ENCODE results near the gene GNRHR. TPM values are rescaled to one million over a fixed set of nuclear protein-coding genes. Genes with fewer than 3 reads are reported as not detected.
A peak's percentile ranks its signal among the peaks of the same experiment; 100 is the strongest.

Gene GNRHR
- total and polyA plus RNA-seq, 7 donors, result not detected

DNA sequence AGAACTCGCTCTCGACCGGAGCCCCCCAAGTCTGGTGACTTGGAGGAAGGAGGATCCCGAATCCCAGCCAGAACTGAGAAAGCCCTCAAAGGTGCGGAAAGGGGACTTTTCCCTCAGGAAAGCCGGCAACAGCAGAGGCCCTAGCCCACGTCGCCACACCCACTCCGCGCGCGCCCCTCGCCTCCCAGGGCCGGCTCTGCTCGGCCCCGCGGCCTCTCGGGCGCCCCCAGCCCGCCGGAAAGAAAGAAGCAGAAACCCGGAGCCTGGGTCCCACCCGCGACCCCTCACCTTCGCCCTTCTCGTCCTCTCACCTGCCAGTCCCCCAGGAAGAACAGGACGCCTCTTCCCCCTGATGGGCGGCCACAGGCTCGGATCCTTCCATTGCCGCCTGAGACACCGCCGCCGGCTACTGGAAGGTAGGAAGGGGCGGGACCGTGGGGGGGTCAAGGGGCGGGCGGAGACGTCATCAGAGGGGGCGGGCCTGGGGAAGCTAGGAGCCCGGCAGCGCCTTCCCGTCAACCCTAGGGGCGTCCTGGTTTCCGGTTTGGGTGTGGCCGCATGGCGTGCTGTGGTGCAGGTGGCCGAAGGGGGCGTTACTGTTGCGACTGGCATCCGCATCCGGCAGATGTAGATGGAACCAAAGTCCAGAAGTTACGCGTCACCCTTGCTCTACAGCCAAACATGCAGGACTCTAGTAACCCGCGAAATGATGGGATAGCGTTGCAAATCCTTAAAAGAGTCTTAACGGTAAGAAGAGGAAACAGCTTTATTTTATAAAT, 53.3 kb downstream of the GNRHR start, which contains the start of gene UBA6:
Gene UBA6, minus strand, starts transcription at position 418 of the 779 bp plus-strand sequence. Its CDS starts 36 bp downstream, at position 382.
- peak within 1 kb of the TSS; percentile 82 to 91 (median 86) for H3K27ac ChIP-seq
- peak; percentile 98 for DNase-seq
- TF ChIP-seq POLR2A (IDR thresholded peaks at IDR 0.05) (peak in 1 of 2 donors; percentile 27), POLR2AphosphoS5 (IDR thresholded peaks at IDR 0.05) (peak; percentile 48 to 79 (median 61)), EP300 (IDR thresholded peaks at IDR 0.05) (peak in 1 of 4 donors; percentile 10)
- TF ChIP-seq, protein P1, sequence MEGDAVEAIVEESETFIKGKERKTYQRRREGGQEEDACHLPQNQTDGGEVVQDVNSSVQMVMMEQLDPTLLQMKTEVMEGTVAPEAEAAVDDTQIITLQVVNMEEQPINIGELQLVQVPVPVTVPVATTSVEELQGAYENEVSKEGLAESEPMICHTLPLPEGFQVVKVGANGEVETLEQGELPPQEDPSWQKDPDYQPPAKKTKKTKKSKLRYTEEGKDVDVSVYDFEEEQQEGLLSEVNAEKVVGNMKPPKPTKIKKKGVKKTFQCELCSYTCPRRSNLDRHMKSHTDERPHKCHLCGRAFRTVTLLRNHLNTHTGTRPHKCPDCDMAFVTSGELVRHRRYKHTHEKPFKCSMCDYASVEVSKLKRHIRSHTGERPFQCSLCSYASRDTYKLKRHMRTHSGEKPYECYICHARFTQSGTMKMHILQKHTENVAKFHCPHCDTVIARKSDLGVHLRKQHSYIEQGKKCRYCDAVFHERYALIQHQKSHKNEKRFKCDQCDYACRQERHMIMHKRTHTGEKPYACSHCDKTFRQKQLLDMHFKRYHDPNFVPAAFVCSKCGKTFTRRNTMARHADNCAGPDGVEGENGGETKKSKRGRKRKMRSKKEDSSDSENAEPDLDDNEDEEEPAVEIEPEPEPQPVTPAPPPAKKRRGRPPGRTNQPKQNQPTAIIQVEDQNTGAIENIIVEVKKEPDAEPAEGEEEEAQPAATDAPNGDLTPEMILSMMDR (IDR thresholded peaks at IDR 0.05), result peak in 1 of 4 experiments; percentile 30
- 0 to 1% methylated on average over 57 of the region's 57 CpGs for WGBS, 2 donors
- H3K9me3 ChIP-seq, result no peaks in the 10 kb centered on the region
- peak within 1 kb of the TSS; percentile 48 to 92 (median 80) for H3K4me3 ChIP-seq
- no peaks in the 10 kb centered on the region for H3K36me3 ChIP-seq
- intact Hi-C loops (cut with DNase I), result loop anchor here (2.0 kb wide), 1 partner anchor 156 kb away; the partner anchor contains the start of gene CENPC
- no peaks in the 10 kb centered on the region for H3K27me3 ChIP-seq
- H3K4me1 ChIP-seq, result peaks cover 0 to 23% (median 14%) of the 10 kb centered on the region in 4 donors

GRCh38 chr4:67700116-67700737, 54.0 kb downstream of the GNRHR start:
- Histone ChIP-seq H3K4me3 (peak overlapping the region; percentile 48 to 92 (median 80)), H3K36me3 (no peaks in the 10 kb centered on the region), H3K9me3 (no peaks in the 10 kb centered on the region), H3K4me1 (peaks cover 0 to 23% (median 14%) of the 10 kb centered on the region in 4 donors), H3K27me3 (no peaks in the 10 kb centered on the region), H3K27ac (peak overlapping the region; percentile 82 to 91 (median 86))
- TF ChIP-seq POLR2A (IDR thresholded peaks at IDR 0.05) (no peak), EP300 (IDR thresholded peaks at IDR 0.05) (no peak), POLR2AphosphoS5 (IDR thresholded peaks at IDR 0.05) (no peak)
- TF ChIP-seq, protein P1 (IDR thresholded peaks at IDR 0.05), result no peak
- DNase-seq, result no peak
- WGBS, 2 donors, result 7 to 19% methylated on average over 11 of the region's 11 CpGs
- intact Hi-C loops (cut with DNase I), result loop anchor here (2.0 kb wide), 1 partner anchor 155 kb away; the partner anchor contains the start of gene CENPC

DNA sequence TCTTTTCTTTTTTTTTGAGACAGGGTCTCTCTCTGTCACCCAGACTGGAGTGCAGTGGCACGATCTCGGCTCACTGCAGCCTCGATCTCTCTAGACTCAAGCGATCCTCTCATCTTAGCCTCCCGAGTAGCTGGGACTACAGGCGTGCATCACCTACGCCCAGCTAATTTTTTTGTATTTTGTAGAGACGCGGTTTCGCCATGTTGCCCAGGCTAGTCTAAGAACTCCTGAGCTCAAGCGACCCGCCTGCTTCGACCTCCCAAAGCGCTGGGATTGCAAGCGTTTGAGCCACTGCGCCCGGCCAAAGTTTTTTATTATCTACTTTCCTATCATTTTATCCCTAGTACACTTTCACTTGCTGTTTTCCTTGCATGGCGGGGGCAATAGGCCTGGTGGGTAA, 54.6 kb downstream of the GNRHR start:
- H3K27me3 ChIP-seq, result no peaks in the 10 kb centered on the region
- H3K36me3 ChIP-seq, result no peaks in the 10 kb centered on the region
- H3K4me3 ChIP-seq, result no peak overlapping the region
- H3K4me1 ChIP-seq, result peaks cover 0 to 23% (median 14%) of the 10 kb centered on the region in 4 donors
- H3K9me3 ChIP-seq, result no peaks in the 10 kb centered on the region
- WGBS, 2 donors, result 88 to 93% methylated on average over 18 of the region's 18 CpGs
- intact Hi-C loops (cut with DNase I), result loop anchor here (2.0 kb wide), 1 partner anchor 155 kb away; the partner anchor contains the start of gene CENPC
- TF ChIP-seq POLR2AphosphoS5 (IDR thresholded peaks at IDR 0.05) (no peak), POLR2A (IDR thresholded peaks at IDR 0.05) (no peak), EP300 (IDR thresholded peaks at IDR 0.05) (no peak)
- TF ChIP-seq, protein P1 (IDR thresholded peaks at IDR 0.05), result no peak
- no peak for DNase-seq
- H3K27ac ChIP-seq, result peak overlapping the region in 1 of 4 donors; percentile 91

- TF ChIP-seq, protein P1 (IDR thresholded peaks at IDR 0.05), result no peak
- TF ChIP-seq EP300 (IDR thresholded peaks at IDR 0.05) (no peak), POLR2AphosphoS5 (IDR thresholded peaks at IDR 0.05) (no peak), POLR2A (IDR thresholded peaks at IDR 0.05) (no peak)
- H3K27me3 ChIP-seq, result no peaks in the 10 kb centered on the region
- no peak for DNase-seq
- H3K27ac ChIP-seq, result no peak overlapping the region
- H3K36me3 ChIP-seq, result peaks cover 0 to under 1% (median 0%) of the 10 kb centered on the region in 4 donors
- no peaks in the 10 kb centered on the region for H3K9me3 ChIP-seq
- 79 to 92% methylated on average over 7 of the region's 7 CpGs for WGBS, 2 donors
- H3K4me3 ChIP-seq, result no peak overlapping the region
- peaks cover 0 to 23% (median 14%) of the 10 kb centered on the region in 4 donors for H3K4me1 ChIP-seq
- intact Hi-C loops (cut with DNase I), result no loop called here
These were observed 56.1 kb downstream of the GNRHR start for GRCh38 chr4:67697860-67698687.
